Ascending aorta (tissue), 2 donors: ENCODE data around the gene CAND2. TPM values are rescaled to one million over a fixed set of nuclear protein-coding genes. Genes with fewer than 3 reads are reported as not detected.

Experiments
- DNase-seq, 2 donors: peaks; one replicate each; pipeline ENCODE4 v3.0.0-alpha.2; 2019; ENCODE audit warnings: low spot score in 2 of 2
- H3K27ac ChIP-seq, 2 donors: fragments of 200-600 bp; sonication (generic); one replicate each; pipeline ENCODE4 v1.5.1; 2016 to 2017; ENCODE audit warnings: mild to moderate bottlenecking in 1 of 2
- H3K27me3 ChIP-seq: fragments of 200-600 bp; sonication (generic); one replicate; pipeline ENCODE4 v1.5.1; 2017
- H3K36me3 ChIP-seq, 2 donors: fragments of 200-600 bp; sonication (generic); one replicate each; pipeline ENCODE4 v1.5.1; 2016
- H3K4me1 ChIP-seq, 2 donors: fragments of 200-600 bp; sonication (generic); one replicate each; pipeline ENCODE4 v1.5.1; 2016 to 2017; ENCODE audit warnings: mild to moderate bottlenecking in 1 of 2
- H3K4me3 ChIP-seq, 2 donors: fragments of 200-600 bp; sonication (generic); one replicate each; pipeline ENCODE4 v1.5.1; 2016 to 2017; ENCODE audit warnings: mild to moderate bottlenecking in 1 of 2
- H3K9me3 ChIP-seq, 2 donors: fragments of 200-600 bp; sonication (generic); one replicate each; pipeline ENCODE4 v1.5.1; 2016
- intact Hi-C: fragments of 100-400 bp; cut with DNase I; formaldehyde crosslinking; loops from one replicate; pipeline ENCODE4 v1.15.1; 2023
- total RNA-seq: library from RNA; depleted of rRNA; stranded (reverse); fragments of >200 nt; gene quantifications from one replicate; pipeline ENCODE4 v1.1.0, GENCODE V29; 2016
- TF ChIP-seq, protein P1 (sequence below), 3 experiments: fragments of 200-600 bp in 2 of 3; fragments of 450-650 bp in 1 of 3; sonication (generic) in 2 of 3; IDR thresholded peaks; one replicate each; pipeline ENCODE4 v1.5.1; 2016 to 2019; ENCODE audit warnings: antibody characterized with exemption in 3 of 3, mild to moderate bottlenecking in 1 of 3, moderate library complexity in 1 of 3

CAND2 gene
- total RNA-seq, 1 donor from 2014 or later: 14.4 TPM

GRCh38 chr3:12791430-12791829 lies 5.0 kb upstream of the CAND2 start:
- H3K4me1 ChIP-seq: peaks cover 0 to 3% of the 10 kb centered on the region in 2 donors
- no peak overlapping the region for H3K27ac ChIP-seq
- DNase-seq: no peak
- intact Hi-C loops: no loop called here
- no peak overlapping the region for H3K4me3 ChIP-seq
- H3K36me3 ChIP-seq: no peaks in the 10 kb centered on the region
- H3K27me3 ChIP-seq: no peaks in the 10 kb centered on the region
- H3K9me3 ChIP-seq: no peaks in the 10 kb centered on the region
- TF ChIP-seq, protein P1, sequence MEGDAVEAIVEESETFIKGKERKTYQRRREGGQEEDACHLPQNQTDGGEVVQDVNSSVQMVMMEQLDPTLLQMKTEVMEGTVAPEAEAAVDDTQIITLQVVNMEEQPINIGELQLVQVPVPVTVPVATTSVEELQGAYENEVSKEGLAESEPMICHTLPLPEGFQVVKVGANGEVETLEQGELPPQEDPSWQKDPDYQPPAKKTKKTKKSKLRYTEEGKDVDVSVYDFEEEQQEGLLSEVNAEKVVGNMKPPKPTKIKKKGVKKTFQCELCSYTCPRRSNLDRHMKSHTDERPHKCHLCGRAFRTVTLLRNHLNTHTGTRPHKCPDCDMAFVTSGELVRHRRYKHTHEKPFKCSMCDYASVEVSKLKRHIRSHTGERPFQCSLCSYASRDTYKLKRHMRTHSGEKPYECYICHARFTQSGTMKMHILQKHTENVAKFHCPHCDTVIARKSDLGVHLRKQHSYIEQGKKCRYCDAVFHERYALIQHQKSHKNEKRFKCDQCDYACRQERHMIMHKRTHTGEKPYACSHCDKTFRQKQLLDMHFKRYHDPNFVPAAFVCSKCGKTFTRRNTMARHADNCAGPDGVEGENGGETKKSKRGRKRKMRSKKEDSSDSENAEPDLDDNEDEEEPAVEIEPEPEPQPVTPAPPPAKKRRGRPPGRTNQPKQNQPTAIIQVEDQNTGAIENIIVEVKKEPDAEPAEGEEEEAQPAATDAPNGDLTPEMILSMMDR (IDR thresholded peaks at IDR 0.05): no peak

GRCh38 chr3:12793701-12794100 lies 2.8 kb upstream of the CAND2 start:
- peaks cover 3 to 12% of the 10 kb centered on the region in 2 donors for H3K4me1 ChIP-seq
- TF ChIP-seq, protein P1 (IDR thresholded peaks at IDR 0.05): no peak
- H3K27ac ChIP-seq: no peak overlapping the region
- intact Hi-C loops: no loop called here
- H3K36me3 ChIP-seq: no peaks in the 10 kb centered on the region
- H3K9me3 ChIP-seq: no peaks in the 10 kb centered on the region
- no peak overlapping the region for H3K4me3 ChIP-seq
- DNase-seq: no peak
- H3K27me3 ChIP-seq: no peaks in the 10 kb centered on the region

DNA sequence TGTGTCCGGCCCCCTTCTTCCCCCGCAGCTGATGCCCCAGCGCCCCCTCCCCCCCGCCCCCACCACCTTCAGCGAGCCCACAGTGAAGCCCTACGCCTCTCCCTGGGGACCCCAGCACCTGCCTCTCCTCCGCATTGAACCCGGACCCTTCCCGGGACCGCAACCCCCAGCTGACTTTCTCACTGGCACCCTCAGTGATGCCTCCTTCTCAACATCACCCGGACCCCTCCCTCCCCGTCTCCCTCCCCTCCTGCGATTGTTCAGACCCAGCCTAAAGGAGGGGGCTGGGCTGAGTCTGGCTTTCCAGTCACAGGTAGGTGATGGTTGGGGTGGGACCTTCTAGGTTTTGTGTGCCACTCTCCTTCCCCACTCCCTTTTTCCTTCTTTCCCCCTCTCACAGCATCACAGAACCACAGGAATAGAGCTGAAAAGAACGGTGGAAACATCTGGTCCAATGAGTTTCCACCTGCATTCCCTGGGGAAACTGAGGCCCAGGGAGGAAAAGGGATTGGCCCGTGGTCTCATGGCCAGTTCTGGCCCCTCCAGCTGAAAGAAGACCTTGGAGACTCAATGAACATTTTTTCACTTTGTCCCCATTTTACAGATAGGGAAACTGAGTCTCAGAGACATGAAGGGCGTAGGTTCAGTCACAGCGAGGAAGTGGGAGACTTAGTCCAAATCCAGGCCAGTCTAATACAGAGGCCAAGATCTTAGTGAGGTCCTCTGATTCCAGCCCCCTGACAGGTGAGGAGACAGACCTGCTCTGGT lies 828 bp downstream of the CAND2 start:
- Histone ChIP-seq H3K9me3 (no peaks in the 10 kb centered on the region), H3K36me3 (no peaks in the 10 kb centered on the region), H3K27me3 (no peaks in the 10 kb centered on the region), H3K4me3 (peak overlapping the region; percentile 60 to 73), H3K27ac (peak overlapping the region; percentile 93 to 95), H3K4me1 (peaks cover 3 to 13% of the 10 kb centered on the region in 2 donors)
- intact Hi-C loops: loop anchor here (2.0 to 5.0 kb wide), 3 partner anchors 43 to 240 kb away; partner anchors contain the start of genes MKRN2 and RPL32
- no peak for DNase-seq
- TF ChIP-seq, protein P1 (IDR thresholded peaks at IDR 0.05): no peak

DNA sequence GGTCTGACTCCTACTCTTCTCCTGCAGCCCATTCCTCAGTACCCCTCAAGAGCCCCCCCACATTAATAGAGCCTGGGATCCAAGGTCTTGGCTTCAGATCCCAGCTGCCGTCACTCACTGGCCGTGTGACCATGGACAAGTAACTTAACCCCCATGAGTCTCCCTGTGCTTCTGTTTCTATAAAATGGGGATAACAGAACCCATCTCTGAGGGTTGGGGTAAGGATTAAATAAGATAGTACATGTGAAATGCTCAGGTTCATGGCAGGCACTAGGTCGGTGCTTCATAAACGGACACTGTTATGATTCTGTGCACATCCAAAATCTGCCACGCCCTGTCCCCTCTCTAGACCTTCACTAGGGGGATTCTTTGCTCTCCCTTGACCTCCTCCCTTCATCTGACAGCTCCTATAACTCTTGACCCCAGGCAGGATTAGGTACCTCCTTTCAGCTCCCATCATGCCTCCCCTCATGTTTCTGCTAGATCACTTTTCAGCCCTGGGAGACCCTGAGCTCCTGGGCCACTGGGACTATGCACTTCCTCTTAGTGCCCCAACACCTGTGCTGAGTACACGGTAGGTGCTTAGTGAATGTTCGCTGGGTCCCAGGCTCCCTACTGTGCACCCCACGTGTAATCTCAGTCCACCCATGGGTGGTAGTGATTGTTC lies 1.5 kb downstream of the CAND2 start:
- Histone ChIP-seq H3K4me1 (peaks cover 3 to 13% of the 10 kb centered on the region in 2 donors), H3K27me3 (no peaks in the 10 kb centered on the region), H3K4me3 (peak overlapping the region in 1 of 2 donors; percentile 73), H3K27ac (peak overlapping the region; percentile 93 to 95), H3K36me3 (no peaks in the 10 kb centered on the region), H3K9me3 (no peaks in the 10 kb centered on the region)
- intact Hi-C loops: loop anchor here (2.0 to 5.0 kb wide), 3 partner anchors 43 to 241 kb away; partner anchors contain the start of genes MKRN2 and RPL32
- TF ChIP-seq, protein P1 (IDR thresholded peaks at IDR 0.05): no peak
- no peak for DNase-seq

DNA sequence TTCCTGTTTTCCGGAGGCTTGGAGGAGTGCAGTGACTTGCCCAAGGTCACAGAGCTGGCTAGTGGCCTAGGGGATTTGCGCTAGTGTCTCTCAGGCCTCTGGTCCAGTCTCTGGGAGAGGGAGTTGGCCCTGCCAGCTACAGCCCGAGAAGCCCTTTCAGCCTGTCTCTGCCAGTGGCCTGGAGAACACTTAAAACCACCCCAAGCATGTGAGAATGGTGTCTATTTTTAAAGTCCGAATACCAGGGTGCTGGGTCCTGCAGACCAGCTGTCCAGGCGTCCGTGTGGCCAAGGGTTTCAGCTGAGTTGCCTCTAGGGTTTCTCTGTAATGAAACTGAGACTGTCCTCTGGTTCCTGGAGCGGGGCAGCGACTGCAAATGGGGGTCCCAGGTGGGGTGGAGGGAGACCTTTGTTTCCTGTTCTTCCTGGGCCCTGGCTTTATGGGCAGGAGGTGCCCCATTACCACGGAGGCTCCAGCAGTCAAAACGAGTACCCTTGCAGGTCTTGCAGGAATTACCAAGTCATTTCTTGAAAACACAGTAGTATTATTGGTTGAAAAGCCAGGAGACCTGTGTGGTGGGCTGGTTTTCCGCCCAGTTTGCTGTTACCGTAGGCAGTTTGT lies 2.2 kb downstream of the CAND2 start:
- H3K36me3 ChIP-seq: peaks cover 5 to 6% of the 10 kb centered on the region in 2 donors
- DNase-seq: no peak
- H3K9me3 ChIP-seq: no peaks in the 10 kb centered on the region
- peak overlapping the region; percentile 93 to 95 for H3K27ac ChIP-seq
- H3K27me3 ChIP-seq: no peaks in the 10 kb centered on the region
- TF ChIP-seq, protein P1 (IDR thresholded peaks at IDR 0.05): no peak
- intact Hi-C loops: loop anchor here (5.0 kb wide), 2 partner anchors 94 to 241 kb away; partner anchors contain the start of gene MKRN2
- peaks cover 3 to 13% of the 10 kb centered on the region in 2 donors for H3K4me1 ChIP-seq
- H3K4me3 ChIP-seq: peak overlapping the region in 1 of 2 donors; percentile 73
